HG02970 (cell line): ENCODE results near the gene MYL12B.
A peak's percentile ranks its signal among the peaks of the same experiment; 100 is the strongest.
"Not testable (repeated sequence)": the region's sequence is repeated elsewhere in the genome, so short reads cannot be mapped to it uniquely, and the experiment has no call there.

Experiments used
- ATAC-seq: cut with Tn5 transposase; IDR thresholded peaks from one replicate; pipeline ENCODE4 v1.9.1; 2021; ENCODE audit warnings: mild to moderate bottlenecking, moderate library complexity, moderate number of reproducible peaks; ENCODE audit not compliant: unreplicated experiment, low FRiP score

MYL12B gene

GRCh38 chr18:3261373-3262233, at the start of gene MYL12B:
Gene MYL12B, plus strand, starts transcription at chr18:3262133. Its CDS starts 10,766 bp downstream, at chr18:3272899.
- peak; percentile 73 for ATAC-seq

- no peak for ATAC-seq
These were observed 49.3 kb upstream of the MYL12B start for GRCh38 chr18:3212657-3213056.

GRCh38 chr18:3213300-3214059, 48.5 kb upstream of the MYL12B start:
- no peak for ATAC-seq

DNA sequence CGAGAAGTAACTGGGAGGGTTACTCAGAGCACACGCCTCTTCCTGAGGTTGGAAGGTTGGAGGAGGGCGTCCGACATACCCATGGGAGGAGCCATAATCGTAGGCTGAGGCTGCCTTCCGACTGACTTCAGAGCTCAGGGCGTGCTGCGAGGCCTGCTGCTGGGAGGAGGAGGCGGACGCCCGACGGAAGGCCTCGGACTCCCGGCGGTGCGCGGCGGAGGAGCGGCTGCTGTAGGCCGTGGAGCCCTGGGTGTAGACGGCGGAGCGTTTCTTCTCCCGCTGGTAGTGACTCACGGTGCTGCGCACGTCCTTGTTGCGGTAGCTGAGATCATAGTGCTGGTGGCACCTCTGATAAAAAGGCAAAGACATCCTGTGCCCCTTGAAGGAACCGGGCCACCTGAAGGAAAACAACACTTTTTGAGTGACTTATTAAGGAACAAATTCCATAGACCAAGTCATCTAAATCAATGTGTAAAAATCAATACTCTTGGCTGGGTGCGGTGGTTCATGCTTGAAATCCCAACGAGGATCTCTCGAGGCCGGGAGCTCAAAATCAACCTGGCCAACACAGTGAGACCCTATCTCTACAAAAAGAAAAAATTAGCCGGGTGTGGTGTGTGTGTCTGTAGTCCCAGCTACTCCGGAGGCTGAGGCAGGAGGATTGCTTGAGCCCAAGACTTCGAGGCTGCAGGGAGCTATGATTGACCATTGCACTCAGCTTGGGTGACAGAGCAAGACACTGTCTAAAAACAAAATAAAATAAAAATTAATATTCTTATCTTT, 46.9 kb upstream of the MYL12B start:
- ATAC-seq, result no peak

DNA sequence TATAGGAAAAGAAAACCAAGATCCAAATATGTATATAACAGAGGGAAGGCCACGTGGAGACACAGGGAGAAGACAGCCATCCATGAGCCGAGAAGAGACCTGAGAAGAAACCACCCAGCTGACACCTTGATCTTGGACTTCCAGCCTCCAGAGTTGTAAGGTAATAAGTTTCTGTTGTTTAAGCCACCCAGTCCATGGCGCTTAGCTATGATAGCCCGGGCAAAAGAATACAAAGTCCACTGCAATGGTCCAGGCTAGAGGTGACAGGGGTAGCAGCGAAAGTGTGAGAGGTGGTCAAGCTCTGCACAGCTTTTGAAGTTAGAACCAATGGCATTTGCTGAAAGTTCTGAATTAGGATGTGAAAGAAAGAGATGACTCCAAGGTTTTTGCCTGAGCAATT, 44.9 kb upstream of the MYL12B start:
- no peak for ATAC-seq

DNA sequence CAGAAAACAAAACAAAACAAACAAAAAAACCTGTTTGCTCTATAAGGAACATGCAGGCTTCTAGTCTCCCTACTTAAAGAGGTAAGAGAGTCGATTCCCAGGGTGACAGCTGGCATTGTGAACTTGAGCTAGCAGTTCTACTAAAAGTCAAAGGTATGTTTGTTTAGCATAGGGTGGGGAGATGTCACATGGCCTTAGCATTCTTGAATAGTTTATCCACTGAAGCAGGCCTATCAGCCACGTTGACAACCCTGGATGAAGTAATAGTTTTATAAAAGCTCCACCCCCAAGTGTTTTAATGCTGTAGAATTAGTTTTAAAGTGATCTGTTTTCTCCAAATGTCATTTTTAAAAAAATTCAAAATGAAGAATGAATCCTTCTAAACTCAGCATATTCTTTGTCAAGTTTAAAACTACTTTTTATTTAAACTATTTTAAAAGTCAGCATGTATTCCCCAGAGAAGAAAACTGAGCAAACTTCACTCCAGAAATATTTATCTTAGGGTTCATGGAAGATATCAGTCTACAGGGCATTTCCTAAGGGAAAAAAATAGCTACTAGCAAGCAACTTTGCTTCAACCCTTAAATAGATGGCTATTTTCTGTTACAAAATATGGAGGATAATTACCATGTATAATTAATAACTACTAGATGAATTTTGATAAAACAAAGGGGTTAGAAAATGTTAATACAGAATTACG, 43.8 kb upstream of the MYL12B start:
- no peak for ATAC-seq

DNA sequence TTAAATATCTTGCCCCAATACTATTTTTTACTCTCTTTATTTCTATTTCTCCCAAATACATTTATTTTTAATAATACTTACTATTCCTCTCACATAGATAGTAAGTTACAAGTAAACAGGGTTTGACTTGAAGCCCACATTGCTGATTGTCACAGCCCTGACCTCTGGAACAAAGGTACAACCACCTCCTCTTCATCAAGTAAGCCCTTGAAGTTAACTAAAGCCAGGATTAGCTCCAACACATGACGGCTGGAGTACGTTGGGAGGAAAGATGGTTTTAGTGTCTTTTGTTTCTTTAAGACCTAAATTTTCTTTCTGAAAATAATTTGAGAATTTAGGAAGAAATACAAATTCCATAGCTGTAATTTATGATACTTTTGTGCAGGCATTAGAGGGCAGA, 43.1 kb upstream of the MYL12B start:
- ATAC-seq, result no peak

DNA sequence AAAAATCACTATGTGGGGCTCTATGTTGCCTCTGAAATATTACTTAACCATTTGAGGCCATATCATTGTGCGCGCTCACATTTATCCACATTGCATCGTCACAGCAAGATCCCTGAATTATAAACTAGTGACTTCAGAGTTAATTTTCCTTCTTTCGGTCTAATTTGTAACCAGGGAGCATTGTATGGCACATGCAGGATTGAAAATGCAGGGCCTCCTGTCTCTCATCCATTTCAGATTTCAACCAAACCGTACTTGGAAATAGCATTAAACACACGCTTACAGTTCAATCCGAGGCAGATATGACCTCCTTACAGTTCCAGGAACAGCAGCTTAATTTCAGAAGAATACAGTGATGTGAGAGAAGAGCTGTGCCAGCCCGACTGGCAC, 42.7 kb upstream of the MYL12B start:
- no peak for ATAC-seq

DNA sequence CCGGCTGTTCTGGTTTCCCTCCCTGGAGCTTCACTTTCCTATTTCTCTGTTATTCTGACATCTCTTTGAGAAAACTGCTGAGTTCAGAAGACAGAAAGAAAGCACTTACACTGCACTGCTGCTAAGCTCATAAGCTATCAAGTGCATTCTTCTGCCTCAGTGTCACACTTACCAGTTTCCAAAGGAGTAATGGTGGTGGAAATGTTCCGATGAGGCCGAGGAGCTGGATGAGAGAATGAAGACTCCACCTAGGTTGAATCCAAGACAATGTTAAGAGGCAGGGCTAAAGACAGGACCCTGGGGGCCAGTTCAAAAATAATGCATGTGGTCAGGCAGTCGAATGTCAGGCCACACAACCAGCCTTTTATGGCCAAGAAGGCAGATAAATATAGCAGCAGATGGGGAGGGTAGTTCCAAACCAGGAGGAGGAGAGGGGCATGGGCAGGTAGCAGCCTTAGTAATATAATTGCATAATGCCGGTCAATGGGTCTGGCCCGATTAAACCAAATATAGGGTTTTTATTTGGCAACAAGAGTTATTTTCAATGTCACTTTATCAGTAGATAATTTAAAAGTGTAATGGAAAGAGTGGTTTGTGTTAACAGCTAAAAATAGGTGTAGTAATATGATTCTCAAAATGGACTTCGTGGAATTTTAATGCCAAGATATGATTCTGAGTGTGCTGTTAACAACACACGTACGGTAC, 42.1 kb upstream of the MYL12B start, which contains the start of gene MYOM1:
Gene MYOM1 (minus strand): TSS at position 338 of the 705 bp plus-strand sequence. CDS start 4,745 bp downstream, outside the sequence.
- no peak for ATAC-seq

DNA sequence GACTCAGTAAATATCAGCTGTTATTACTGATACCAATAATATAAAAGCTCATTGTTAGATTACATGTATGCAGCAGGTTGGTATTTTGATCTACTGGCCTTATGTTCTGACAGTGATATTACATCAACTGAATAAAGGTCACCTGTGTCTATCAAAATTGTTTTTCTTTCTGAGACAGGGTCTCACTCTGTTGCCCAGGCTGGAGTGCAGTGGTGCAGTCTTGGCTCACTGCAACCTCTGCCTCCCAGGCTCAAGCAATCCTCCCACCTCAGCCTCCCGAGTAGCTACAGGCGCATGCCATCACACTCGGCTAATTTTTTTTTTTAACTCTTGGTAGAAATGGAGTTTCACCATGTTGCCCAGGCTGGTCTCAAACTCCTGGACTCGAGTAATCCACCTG, 41.1 kb upstream of the MYL12B start:
- not testable (repeated sequence) for ATAC-seq

DNA sequence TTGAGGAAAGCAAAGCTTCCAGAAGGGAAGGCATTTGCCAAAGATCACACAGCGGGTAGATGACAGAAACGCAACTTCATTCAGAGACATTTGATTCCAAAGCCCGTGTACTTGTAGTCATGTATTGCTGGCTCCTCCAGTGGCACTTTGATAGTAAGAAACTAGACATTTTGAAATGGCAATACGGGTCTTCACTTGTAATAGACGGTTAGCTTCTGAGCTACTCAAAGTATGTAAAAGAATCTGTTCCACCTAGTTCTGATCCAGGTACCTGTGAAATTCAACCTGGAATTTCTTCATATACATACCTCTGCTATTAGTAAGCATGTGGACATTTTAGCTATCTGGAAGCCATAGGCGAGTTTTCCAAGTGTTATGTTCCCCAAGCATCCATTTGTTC, 40.4 kb upstream of the MYL12B start:
- no peak for ATAC-seq

DNA sequence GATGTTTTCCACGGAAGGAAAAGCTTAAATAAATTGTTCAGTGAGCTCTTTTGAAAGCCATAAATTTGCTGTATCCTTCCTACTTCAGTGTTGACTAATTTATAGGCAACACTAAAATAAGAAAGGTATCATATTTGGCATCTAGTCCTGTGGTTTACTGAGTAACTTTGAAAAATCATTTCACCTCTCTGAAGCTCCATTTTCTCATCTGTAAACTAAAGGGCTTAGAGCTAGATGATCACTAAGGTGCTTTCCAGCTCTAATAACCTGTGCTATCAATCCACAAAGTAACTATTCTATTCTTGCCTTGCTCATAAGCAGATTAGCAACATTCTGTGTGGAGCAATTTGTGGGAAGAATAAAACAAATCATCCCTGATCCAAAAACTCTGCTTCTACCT, 38.6 kb upstream of the MYL12B start:
- no peak for ATAC-seq

- ATAC-seq, result no peak
These were observed 37.7 kb upstream of the MYL12B start for GRCh38 chr18:3224223-3224622.

GRCh38 chr18:3225588-3225987, 36.3 kb upstream of the MYL12B start:
- no peak for ATAC-seq

DNA sequence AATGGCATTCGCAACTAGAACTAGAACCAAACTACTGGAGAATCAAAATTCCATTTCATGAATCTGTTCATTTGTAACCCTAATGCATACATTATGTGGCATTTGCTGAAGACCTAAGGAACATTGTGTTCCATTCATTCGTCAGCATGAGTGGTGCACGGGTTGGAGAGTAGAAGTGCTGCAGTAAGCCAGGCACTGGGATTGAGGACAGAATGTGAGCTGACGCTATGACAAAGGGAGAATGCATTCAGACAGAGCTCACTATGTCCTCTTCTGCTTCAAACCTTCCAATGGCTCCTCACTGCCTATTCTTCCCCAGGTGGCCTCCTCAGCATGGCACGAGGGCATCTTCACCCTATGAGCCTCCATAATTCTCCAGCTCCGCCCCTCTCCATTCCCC, 35.9 kb upstream of the MYL12B start:
- ATAC-seq, result no peak

DNA sequence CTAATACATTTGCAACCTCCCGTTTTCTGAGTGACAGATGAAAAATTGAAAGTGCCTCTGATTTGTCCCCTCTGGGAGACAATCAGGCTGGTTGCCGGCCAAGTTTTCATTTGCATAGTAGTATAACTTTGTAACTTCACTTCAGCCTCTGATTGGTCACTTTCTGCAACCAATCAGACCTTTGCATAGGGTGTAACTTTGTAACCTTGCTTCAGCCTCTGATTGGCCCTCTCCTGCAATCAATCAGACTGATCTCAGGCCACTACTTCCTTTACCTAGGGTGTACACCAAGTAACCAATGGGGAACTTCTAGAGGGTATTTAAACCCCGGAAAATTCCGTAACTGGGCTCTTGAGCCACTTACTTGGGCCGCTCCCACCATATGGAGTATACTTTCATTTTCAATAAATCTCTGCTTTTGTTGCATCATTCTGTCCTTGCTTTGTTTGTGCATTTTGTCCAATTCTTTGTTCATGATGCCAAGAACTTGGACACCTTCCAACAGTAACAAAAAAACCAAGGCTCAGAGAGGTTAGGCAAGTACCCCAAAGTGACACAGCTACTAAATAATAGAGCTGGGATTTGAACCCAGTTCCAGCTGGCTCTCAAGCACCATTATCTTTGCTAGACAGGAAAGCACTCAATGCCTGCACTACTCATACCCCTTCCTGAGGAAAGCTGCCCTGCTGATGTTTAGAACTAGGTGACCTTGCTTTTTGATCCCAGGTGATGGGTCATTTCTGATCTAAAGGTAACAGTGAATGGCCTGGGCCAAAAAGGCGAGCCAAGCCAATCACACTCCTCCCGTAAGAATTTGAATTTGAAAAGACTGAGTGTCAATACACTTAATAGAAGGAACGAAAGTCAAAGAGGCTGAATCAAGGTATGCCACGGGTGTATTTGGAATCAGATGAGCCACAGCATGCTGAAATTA, 31.3 kb upstream of the MYL12B start:
- ATAC-seq, result no peak

DNA sequence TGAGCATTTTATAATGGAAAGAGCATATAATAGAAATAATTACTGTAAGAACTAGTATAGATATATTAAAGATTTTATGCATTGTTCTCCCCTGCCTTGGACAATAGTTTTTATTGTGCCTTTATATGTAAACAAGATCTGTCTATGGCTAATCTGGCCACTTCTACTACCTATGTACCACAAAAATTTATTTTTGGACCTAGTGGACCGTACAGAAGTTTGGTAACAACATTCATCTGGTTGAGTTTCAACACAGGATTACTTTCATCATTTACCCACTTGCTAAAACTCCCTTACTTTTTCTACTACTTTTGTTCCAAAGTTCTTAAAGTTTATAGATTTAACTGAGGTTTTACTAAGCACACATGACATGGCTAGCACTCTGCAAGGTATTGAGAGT, 28.9 kb upstream of the MYL12B start:
- ATAC-seq, result no peak

- ATAC-seq, result no peak
These were observed 28.3 kb upstream of the MYL12B start for GRCh38 chr18:3233433-3234168.
